ENCODE results near the gene APOBEC2.

APOBEC2 gene

DNA sequence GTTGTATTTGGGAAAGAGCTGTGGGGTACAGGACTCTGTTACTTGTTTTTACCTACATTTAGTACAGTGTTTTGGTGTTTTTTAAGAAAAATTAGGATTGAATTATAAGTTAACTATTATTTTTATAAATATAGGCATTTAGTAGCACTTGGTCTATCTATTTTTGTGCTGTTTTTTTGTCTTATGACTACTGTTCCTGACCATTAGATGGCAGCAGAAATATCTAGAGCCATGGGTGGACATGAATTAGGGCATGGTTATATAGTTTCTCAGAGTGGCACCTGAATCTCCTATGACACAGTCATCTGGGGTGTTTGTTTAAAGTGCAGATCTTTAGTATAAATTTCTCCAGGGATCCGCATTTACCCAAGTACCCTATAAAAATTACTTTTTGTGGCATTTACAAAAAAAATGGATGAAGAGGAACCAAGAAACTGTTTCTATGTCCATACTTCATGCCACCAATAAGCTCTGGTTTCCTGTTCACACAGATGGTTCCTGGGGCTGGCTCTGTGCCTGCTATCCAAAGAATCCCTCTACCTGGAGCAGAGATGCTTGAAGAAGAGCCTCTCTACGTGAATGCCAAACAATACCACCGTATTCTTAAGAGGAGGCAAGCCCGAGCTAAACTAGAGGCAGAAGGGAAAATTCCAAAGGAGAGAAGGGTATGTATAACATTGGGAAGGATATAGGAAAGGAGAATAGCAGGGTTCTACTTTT lies 39.6 kb downstream of the APOBEC2 start:
- DNase-seq, result peak in 1 of 2 experiments; percentile 31

DNA sequence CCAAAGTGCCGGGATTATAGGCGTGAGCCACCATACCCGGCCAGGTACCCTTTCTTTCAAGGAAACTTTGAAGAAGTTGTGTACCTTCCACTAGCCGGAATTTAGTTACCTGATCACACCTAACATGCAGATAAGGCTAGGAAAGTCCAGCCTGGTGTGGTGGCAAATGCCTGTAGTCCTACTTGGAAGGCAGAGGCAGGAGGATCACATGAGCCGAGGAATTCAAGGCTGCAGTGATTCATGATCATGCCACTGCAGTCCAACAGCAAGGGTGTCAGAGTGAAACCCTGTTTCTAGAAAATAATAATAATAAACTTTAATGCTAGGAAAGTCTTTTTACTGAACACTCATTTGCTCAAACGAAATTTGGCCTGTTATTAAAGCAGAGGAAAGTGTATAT lies 40.7 kb downstream of the APOBEC2 start:
- no peak for DNase-seq

DNA sequence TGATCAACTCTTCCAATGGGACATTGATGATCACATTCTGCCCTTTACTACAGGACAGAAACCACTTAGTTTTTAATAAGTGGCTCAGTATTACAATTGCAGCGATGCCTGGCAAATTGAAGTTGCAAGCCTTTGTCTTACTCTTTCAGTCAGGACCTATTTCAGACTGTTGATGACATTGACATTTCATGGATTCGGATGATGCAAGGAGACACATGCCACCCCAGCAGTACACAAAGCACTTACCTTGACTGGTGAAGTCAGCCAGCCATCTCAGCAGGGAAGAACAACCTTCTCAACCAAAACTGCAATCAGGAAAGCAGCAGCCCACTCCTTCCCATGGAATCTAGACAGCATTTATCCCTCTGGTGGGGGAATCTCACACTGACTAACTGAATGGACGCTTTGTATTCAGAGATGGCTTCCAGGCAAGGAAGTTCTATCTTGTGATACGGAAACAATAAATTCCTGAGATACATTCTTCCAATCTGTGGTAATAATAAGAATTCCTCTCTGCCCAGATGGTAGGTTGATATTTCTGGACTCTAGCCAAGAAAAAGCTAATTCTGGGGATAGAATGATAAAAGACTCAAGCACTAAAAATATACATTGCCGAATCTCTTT lies 44.6 kb downstream of the APOBEC2 start:
- DNase-seq, result no peak

DNA sequence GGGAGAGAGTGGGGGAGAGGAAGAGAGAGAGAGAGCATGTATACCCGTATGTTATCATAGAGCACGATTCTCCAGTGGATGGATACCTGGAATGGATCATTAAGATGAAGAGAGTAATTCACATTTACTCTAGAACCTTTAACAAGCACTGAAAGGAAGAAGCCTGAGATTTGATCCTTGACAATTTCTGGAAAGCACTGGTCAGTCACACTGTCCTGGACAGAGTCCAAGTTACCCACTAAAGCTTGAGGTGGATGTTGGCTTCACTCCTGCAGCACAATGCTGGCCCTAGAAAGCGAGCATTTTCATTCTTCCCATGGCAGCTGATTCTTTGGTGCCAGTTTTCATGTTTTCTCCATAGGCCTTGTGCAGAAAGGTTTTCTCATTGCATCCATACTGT lies 45.4 kb downstream of the APOBEC2 start:
- DNase-seq, result no peak

DNA sequence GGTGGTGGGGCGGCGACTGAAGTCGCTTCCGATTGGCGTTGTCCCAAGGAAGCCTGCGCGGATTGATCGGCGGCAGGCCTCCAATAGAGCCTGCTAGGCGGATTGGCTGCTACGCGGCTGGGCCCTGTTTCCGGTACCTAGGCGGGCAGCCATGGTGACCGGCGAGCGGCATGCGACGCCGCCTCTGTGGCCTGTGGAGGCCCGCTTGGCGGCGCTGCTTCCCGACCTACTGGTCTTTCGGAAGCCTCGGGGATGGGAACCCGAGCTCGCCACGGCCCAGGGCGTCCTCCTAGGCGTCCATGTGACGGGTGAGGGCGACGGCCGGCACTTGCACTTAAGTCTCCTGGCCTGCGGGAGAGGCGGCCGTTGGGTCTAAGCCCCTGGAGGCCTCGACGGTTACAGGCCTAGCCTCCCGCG lies 47.9 kb downstream of the APOBEC2 start:
- no peak for DNase-seq

DNA sequence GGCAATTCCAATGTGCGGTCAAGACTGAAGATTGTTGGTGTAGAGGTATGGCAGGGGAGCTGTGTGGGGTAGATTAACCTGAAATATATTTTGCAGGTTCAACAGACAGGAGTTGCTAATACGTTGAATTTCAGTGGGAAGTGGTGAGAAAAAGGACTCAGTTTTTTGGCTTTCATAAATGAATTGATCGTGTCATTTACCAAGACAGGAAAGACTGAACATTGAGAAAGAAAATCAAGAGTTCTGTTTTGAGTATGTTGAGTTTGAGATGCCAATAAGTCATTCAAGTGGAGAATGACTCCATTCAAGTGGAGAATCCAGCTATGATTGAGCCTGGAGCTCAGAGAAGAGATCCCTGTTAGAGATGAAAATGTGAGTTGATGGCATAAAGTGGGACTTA lies 50.8 kb downstream of the APOBEC2 start:
- no peak for DNase-seq

DNA sequence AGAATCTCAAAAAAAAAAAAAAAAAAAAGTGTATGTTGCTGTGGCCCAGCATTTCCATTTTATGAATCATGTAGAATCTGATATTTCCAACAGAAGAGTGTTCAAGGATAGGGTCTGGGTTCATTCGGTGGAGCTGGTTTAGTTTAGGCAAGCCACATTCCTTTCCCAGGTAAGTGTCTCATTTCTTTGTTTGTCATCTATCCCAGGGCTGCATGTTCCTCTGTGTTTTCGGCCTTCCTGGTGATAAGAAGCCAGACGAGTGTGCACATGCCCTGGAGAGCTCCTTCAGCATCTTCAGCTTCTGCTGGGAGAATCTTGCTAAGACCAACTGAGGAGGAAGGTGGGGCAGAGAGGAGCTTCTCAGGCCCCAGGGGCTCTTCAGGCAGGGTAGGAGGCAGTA lies 58.0 kb downstream of the APOBEC2 start:
- no peak for DNase-seq

Measured in SW 1271 (cell line).